HEK293 (cell line): Measurements from ENCODE around the gene SLK.
A peak's percentile ranks its signal among the peaks of the same experiment; 100 is the strongest.

Experiments
- CTCF ChIA-PET: fragments of 350-600 bp; formaldehyde crosslinking; extraction: SDS; loops from one replicate; lab custom pipeline; 2021; ENCODE audit warnings: antibody characterized with exemption; lab: Yijun Ruan, JAX
- POLR2A ChIA-PET: fragments of 300-600 bp; formaldehyde crosslinking; extraction: SDS; loops from one replicate; lab custom pipeline; 2020; ENCODE audit warnings: antibody characterized with exemption, inconsistent platforms; lab: Yijun Ruan, JAX
- H3K27ac ChIP-seq: fragments of 200-500 bp; sonication (Bioruptor generic); 2 replicates; pipeline ENCODE4 v1.5.1; 2014; ENCODE audit warnings: low read depth, low read length, control low read depth, inconsistent platforms; ENCODE audit errors: extremely low read depth
- H3K36me3 ChIP-seq, 2 experiments: fragments of 200-500 bp in 1 of 2; sonication (Bioruptor generic) in 1 of 2; 1 replicate in 1 of 2; 2 replicates in 1 of 2; pipeline ENCODE4 v1.5.1; 2014 to 2017; ENCODE audit warnings: inconsistent platforms in 2 of 2, low read length in 2 of 2; ENCODE audit not compliant: control insufficient read depth in 2 of 2, insufficient read depth in 1 of 2
- H3K4me1 ChIP-seq: fragments of 200-500 bp; sonication (Bioruptor generic); 2 replicates; pipeline ENCODE4 v1.5.1; 2014; ENCODE audit warnings: mild to moderate bottlenecking, low read length, inconsistent platforms; ENCODE audit not compliant: control insufficient read depth, insufficient read depth
- H3K4me3 ChIP-seq: 2 replicates; pipeline ENCODE4 v1.5.1; 2011; ENCODE audit warnings: low read depth, mild to moderate bottlenecking, control low read depth, low read length, moderate library complexity
- H3K9me3 ChIP-seq: fragments of 200-500 bp; sonication (Bioruptor generic); 2 replicates; pipeline ENCODE4 v1.5.1; 2014; ENCODE audit warnings: low read depth, low read length, inconsistent platforms; ENCODE audit not compliant: control insufficient read depth, insufficient read depth
- GLI4 ChIP-seq: fragments of 450-650 bp; formaldehyde crosslinking; IDR thresholded peaks from 2 replicates; pipeline ENCODE4 v1.5.1; 2016; ENCODE audit warnings: missing biosample characterization, missing genetic modification characterization
- GLIS1 ChIP-seq: fragments of 450-650 bp; formaldehyde crosslinking; IDR thresholded peaks from 2 replicates; pipeline ENCODE4 v1.5.1; 2016; ENCODE audit warnings: missing biosample characterization, missing genetic modification characterization
- GLIS2 ChIP-seq: fragments of 450-650 bp; formaldehyde crosslinking; IDR thresholded peaks from 2 replicates; pipeline ENCODE4 v1.5.1; 2016; ENCODE audit warnings: missing biosample characterization, missing genetic modification characterization
- KLF10 ChIP-seq: fragments of 450-650 bp; IDR thresholded peaks from 2 replicates; pipeline ENCODE4 v1.5.1; 2018; ENCODE audit warnings: missing biosample characterization, mild to moderate bottlenecking, missing genetic modification characterization
- KLF9 ChIP-seq: fragments of 450-650 bp; formaldehyde crosslinking; IDR thresholded peaks from 2 replicates; pipeline ENCODE4 v1.5.1; 2016; ENCODE audit warnings: missing biosample characterization, missing genetic modification characterization, low read depth
- REPIN1 ChIP-seq: fragments of 450-650 bp; formaldehyde crosslinking; IDR thresholded peaks from 2 replicates; pipeline ENCODE4 v1.5.1; 2017; ENCODE audit warnings: missing biosample characterization, missing genetic modification characterization, low read depth
- ZBTB20 ChIP-seq: fragments of 450-650 bp; formaldehyde crosslinking; IDR thresholded peaks from 2 replicates; pipeline ENCODE4 v1.5.1; 2016; ENCODE audit warnings: missing biosample characterization, missing genetic modification characterization
- ZFP69B ChIP-seq: fragments of 450-650 bp; formaldehyde crosslinking; IDR thresholded peaks from 2 replicates; pipeline ENCODE4 v1.5.1; 2016; ENCODE audit warnings: missing biosample characterization, missing genetic modification characterization
- ZIC2 ChIP-seq: fragments of 450-650 bp; formaldehyde crosslinking; IDR thresholded peaks from 2 replicates; pipeline ENCODE4 v1.5.1; 2016; ENCODE audit warnings: missing biosample characterization, missing genetic modification characterization
- ZNF16 ChIP-seq: fragments of 450-650 bp; formaldehyde crosslinking; IDR thresholded peaks from 2 replicates; pipeline ENCODE4 v1.5.1; 2016; ENCODE audit warnings: low read depth, missing biosample characterization, missing genetic modification characterization
- ZNF2 ChIP-seq: fragments of 450-650 bp; formaldehyde crosslinking; IDR thresholded peaks from 2 replicates; pipeline ENCODE4 v1.5.1; 2016; ENCODE audit warnings: missing biosample characterization, missing genetic modification characterization
- ZNF701 ChIP-seq: fragments of 450-650 bp; formaldehyde crosslinking; IDR thresholded peaks from 2 replicates; pipeline ENCODE4 v1.5.1; 2016; ENCODE audit warnings: missing biosample characterization, missing genetic modification characterization
- ZNF791 ChIP-seq: fragments of 450-650 bp; formaldehyde crosslinking; IDR thresholded peaks from 2 replicates; pipeline ENCODE4 v1.5.1; 2016; ENCODE audit warnings: missing biosample characterization, missing genetic modification characterization
- ZNF792 ChIP-seq: fragments of 450-650 bp; formaldehyde crosslinking; IDR thresholded peaks from 2 replicates; pipeline ENCODE4 v1.5.1; 2016; ENCODE audit warnings: missing biosample characterization, missing genetic modification characterization
- TF ChIP-seq, protein P1 (sequence below): fragments of 450-650 bp; formaldehyde crosslinking; IDR thresholded peaks from 2 replicates; pipeline ENCODE4 v1.5.1; 2016; ENCODE audit warnings: missing biosample characterization, missing genetic modification characterization
- TF ChIP-seq, protein P2 (sequence below): fragments of 450-650 bp; formaldehyde crosslinking; IDR thresholded peaks from 2 replicates; pipeline ENCODE4 v1.5.1; 2016; ENCODE audit warnings: missing biosample characterization, missing genetic modification characterization, low read depth
- TF ChIP-seq, protein P3 (sequence below): fragments of 450-650 bp; formaldehyde crosslinking; IDR thresholded peaks from 2 replicates; pipeline ENCODE4 v1.5.1; 2016; ENCODE audit warnings: missing biosample characterization, missing genetic modification characterization
- TF ChIP-seq, protein P4 (sequence below): fragments of 450-650 bp; formaldehyde crosslinking; IDR thresholded peaks from 2 replicates; pipeline ENCODE4 v1.5.1; 2016; ENCODE audit warnings: missing biosample characterization, missing genetic modification characterization
- TF ChIP-seq, protein P5 (sequence below): fragments of 450-650 bp; formaldehyde crosslinking; IDR thresholded peaks from 2 replicates; pipeline ENCODE4 v1.5.1; 2016; ENCODE audit warnings: missing biosample characterization, missing genetic modification characterization
- TF ChIP-seq, protein P6 (sequence below): fragments of 450-650 bp; formaldehyde crosslinking; IDR thresholded peaks from 2 replicates; pipeline ENCODE4 v1.5.1; 2016; ENCODE audit warnings: missing biosample characterization, missing genetic modification characterization

The SLK gene

DNA sequence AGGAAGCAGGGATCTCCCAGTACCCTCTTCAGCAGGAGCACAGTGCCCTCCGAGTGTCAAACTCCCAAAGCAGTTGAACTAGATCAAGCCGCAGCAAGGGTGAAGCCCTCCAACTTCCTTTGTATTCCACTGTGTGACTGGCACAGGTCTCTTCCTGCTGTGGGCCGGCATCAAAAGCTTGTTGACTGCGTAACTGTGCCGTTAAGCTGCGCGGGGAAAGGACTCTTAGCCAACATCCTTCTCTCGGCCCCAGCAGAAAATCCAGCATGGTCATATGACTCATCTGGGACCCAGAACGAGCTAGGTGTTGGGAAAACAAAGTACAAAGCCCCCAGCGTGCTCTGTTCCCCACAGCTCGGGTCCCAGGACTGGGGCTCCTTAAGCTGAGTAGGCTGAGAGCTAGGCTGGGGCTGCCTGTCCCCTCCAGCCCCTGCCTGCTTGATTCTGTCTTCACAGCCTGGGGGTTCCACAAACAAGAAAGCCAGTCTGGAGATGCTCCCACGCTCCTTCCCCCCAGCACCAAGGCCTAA is 66.5 kb downstream of the SLK start:
- CTCF ChIA-PET, result interaction anchor here (0.6 to 1.1 kb wide), 2 partner anchors 136 to 144 kb away, joined by 3 read pairs; no protein-coding TSS in a partner anchor
- TF ChIP-seq ZNF2 (tag by site-specific recombination) (no peak), ZNF791 (no peak), ZNF16 (tag by site-specific recombination) (no peak), GLI4 (tag by site-specific recombination) (no peak)
- TF ChIP-seq, protein P1, sequence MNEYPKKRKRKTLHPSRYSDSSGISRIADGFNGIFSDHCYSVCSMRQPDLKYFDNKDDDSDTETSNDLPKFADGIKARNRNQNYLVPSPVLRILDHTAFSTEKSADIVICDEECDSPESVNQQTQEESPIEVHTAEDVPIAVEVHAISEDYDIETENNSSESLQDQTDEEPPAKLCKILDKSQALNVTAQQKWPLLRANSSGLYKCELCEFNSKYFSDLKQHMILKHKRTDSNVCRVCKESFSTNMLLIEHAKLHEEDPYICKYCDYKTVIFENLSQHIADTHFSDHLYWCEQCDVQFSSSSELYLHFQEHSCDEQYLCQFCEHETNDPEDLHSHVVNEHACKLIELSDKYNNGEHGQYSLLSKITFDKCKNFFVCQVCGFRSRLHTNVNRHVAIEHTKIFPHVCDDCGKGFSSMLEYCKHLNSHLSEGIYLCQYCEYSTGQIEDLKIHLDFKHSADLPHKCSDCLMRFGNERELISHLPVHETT, result no peak
- Histone ChIP-seq H3K9me3 (no peaks in the 10 kb centered on the region), H3K27ac (no peak overlapping the region), H3K4me3 (no peak overlapping the region), H3K4me1 (no peaks in the 10 kb centered on the region), H3K36me3 (peaks cover 4 to 9% of the 10 kb centered on the region in 2 experiments)
- POLR2A ChIA-PET, result no interaction called here

DNA sequence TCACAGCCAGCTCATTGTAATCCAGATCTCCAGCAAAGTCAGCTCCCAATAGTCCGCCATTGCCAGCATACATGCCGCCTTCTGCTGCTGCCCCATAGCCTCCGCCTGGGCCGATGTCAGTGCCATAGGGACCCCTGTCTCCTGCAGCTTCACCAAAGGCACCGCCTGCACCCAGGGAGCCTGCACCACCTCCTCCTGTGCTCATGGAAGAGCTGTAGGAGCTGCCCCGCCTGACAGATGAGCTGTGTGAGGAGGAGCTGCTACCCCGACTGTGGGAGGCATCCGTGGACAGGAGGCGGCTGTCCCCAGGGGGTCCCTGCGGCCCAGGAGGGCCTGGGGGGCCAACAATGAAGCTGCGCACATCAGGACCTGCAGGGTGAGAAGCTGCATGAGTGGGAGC is 67.0 kb downstream of the SLK start:
- peaks cover 4 to 9% of the 10 kb centered on the region in 2 experiments for H3K36me3 ChIP-seq
- H3K4me1 ChIP-seq, result no peaks in the 10 kb centered on the region
- TF ChIP-seq REPIN1 (tag by site-specific recombination) (no peak), KLF10 (no peak), ZIC2 (tag by site-specific recombination) (peak; percentile 74), GLIS2 (tag by site-specific recombination) (peak; percentile 39; the same call in 1 of the 2 replicates), GLIS1 (tag by site-specific recombination) (peak; percentile 86)
- TF ChIP-seq, protein P2, sequence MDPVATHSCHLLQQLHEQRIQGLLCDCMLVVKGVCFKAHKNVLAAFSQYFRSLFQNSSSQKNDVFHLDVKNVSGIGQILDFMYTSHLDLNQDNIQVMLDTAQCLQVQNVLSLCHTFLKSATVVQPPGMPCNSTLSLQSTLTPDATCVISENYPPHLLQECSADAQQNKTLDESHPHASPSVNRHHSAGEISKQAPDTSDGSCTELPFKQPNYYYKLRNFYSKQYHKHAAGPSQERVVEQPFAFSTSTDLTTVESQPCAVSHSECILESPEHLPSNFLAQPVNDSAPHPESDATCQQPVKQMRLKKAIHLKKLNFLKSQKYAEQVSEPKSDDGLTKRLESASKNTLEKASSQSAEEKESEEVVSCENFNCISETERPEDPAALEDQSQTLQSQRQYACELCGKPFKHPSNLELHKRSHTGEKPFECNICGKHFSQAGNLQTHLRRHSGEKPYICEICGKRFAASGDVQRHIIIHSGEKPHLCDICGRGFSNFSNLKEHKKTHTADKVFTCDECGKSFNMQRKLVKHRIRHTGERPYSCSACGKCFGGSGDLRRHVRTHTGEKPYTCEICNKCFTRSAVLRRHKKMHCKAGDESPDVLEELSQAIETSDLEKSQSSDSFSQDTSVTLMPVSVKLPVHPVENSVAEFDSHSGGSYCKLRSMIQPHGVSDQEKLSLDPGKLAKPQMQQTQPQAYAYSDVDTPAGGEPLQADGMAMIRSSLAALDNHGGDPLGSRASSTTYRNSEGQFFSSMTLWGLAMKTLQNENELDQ (tag by site-specific recombination), result no peak
- POLR2A ChIA-PET, result no interaction called here
- no peak overlapping the region for H3K27ac ChIP-seq
- CTCF ChIA-PET, result interaction anchor here (0.6 to 1.1 kb wide), 2 partner anchors 136 to 144 kb away, joined by 3 read pairs; no protein-coding TSS in a partner anchor
- H3K4me3 ChIP-seq, result no peak overlapping the region
- no peaks in the 10 kb centered on the region for H3K9me3 ChIP-seq

DNA sequence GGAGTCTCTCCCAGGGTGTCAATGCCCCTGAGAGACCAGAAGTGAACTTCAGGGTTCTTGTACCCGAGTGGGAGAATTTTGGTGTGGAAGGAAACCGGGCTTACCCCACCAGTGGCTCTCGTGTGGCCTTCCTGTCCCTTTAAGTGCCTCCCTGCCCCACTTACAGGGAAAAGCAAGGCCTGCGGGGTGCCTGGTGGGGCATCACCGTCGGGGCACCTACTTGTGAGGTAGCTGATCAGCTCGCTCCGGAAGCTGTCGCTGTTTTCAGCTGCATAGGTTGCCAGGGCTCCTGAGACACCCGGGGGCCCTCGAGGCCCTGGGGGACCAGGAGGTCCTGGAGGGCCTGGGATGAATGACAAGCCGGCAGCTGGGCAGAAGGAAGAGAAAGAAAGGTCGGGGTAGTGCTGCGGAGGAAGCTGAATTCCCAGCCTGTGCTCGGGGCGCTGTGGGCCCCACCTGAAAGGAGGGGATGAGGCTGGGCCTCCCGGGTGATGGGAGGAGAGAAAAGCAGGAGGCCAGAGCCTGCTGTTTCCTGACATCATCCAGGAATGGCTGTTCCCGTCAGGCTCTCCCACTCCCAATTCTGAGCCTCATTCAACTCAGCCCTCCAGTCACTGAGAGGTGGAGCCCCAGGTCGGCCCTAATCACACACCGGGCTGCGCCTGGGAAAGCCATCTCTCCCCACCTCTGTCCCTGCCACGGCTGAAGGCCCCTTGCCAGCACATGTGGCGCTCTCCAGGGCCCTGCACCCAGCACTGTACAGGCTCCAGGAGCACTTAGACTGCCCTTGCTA is 67.7 kb downstream of the SLK start:
- ChIA-PET CTCF (interaction anchor here (0.6 to 1.1 kb wide), 2 partner anchors 137 to 145 kb away, joined by 3 read pairs; no protein-coding TSS in a partner anchor), POLR2A (no interaction called here)
- peaks cover 4% of the 10 kb centered on the region in 2 experiments; a peak in 2 of 3 replicates for H3K36me3 ChIP-seq
- H3K4me1 ChIP-seq, result no peaks in the 10 kb centered on the region
- no peaks in the 10 kb centered on the region for H3K9me3 ChIP-seq
- H3K27ac ChIP-seq, result no peak overlapping the region
- no peak overlapping the region for H3K4me3 ChIP-seq
- TF ChIP-seq, protein P3, sequence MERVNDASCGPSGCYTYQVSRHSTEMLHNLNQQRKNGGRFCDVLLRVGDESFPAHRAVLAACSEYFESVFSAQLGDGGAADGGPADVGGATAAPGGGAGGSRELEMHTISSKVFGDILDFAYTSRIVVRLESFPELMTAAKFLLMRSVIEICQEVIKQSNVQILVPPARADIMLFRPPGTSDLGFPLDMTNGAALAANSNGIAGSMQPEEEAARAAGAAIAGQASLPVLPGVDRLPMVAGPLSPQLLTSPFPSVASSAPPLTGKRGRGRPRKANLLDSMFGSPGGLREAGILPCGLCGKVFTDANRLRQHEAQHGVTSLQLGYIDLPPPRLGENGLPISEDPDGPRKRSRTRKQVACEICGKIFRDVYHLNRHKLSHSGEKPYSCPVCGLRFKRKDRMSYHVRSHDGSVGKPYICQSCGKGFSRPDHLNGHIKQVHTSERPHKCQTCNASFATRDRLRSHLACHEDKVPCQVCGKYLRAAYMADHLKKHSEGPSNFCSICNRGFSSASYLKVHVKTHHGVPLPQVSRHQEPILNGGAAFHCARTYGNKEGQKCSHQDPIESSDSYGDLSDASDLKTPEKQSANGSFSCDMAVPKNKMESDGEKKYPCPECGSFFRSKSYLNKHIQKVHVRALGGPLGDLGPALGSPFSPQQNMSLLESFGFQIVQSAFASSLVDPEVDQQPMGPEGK (tag by site-specific recombination), result peak; percentile 14; the same call in 1 of the 2 replicates
- TF ChIP-seq KLF9 (tag by site-specific recombination) (no peak), ZNF701 (no peak), ZFP69B (peak; percentile 96), ZBTB20 (tag by site-specific recombination) (peak; percentile 42; the same call in 1 of the 2 replicates), ZIC2 (tag by site-specific recombination) (peak; percentile 7; the same call in 1 of the 2 replicates), ZNF792 (tag by site-specific recombination) (no peak)
- TF ChIP-seq, protein P4, sequence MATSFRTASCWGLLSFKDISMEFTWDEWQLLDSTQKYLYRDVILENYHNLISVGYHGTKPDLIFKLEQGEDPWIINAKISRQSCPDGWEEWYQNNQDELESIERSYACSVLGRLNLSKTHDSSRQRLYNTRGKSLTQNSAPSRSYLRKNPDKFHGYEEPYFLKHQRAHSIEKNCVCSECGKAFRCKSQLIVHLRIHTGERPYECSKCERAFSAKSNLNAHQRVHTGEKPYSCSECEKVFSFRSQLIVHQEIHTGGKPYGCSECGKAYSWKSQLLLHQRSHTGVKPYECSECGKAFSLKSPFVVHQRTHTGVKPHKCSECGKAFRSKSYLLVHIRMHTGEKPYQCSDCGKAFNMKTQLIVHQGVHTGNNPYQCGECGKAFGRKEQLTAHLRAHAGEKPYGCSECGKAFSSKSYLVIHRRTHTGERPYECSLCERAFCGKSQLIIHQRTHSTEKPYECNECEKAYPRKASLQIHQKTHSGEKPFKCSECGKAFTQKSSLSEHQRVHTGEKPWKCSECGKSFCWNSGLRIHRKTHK (tag by site-specific recombination), result no peak
- TF ChIP-seq, protein P5, sequence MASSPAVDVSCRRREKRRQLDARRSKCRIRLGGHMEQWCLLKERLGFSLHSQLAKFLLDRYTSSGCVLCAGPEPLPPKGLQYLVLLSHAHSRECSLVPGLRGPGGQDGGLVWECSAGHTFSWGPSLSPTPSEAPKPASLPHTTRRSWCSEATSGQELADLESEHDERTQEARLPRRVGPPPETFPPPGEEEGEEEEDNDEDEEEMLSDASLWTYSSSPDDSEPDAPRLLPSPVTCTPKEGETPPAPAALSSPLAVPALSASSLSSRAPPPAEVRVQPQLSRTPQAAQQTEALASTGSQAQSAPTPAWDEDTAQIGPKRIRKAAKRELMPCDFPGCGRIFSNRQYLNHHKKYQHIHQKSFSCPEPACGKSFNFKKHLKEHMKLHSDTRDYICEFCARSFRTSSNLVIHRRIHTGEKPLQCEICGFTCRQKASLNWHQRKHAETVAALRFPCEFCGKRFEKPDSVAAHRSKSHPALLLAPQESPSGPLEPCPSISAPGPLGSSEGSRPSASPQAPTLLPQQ (tag by site-specific recombination), result peak; percentile 97
- TF ChIP-seq, protein P6, sequence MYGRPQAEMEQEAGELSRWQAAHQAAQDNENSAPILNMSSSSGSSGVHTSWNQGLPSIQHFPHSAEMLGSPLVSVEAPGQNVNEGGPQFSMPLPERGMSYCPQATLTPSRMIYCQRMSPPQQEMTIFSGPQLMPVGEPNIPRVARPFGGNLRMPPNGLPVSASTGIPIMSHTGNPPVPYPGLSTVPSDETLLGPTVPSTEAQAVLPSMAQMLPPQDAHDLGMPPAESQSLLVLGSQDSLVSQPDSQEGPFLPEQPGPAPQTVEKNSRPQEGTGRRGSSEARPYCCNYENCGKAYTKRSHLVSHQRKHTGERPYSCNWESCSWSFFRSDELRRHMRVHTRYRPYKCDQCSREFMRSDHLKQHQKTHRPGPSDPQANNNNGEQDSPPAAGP (tag by site-specific recombination), result peak; percentile 28; the same call in 1 of the 2 replicates
